Loucy (cell line): ENCODE measurements around the gene SLC24A2.

Source experiments
- H2AFZ ChIP-seq: fragments of 200-600 bp; sonication (generic); 2 replicates; pipeline ENCODE4 v1.6.0; 2016; ENCODE audit warnings: antibody characterized with exemption, mild to moderate bottlenecking, low read length, moderate library complexity
- H3F3A ChIP-seq: fragments of 200-600 bp; 2 replicates; pipeline ENCODE4 v1.6.0; 2016; ENCODE audit warnings: antibody characterized with exemption, low read depth, mild to moderate bottlenecking
- H3K27me3 ChIP-seq: fragments of 200-600 bp; sonication (generic); 2 replicates; pipeline ENCODE4 v1.6.1; 2014; ENCODE audit warnings: low read length, mild to moderate bottlenecking; ENCODE audit not compliant: insufficient read depth, poor library complexity, severe bottlenecking
- H3K36me3 ChIP-seq: fragments of 200-600 bp; sonication (generic); 2 replicates; pipeline ENCODE4 v1.6.1; 2016; ENCODE audit warnings: low read length; ENCODE audit not compliant: insufficient read depth
- H3K4me1 ChIP-seq: fragments of 200-600 bp; sonication (generic); 2 replicates; pipeline ENCODE4 v1.5.1; 2014; ENCODE audit warnings: low read length, mild to moderate bottlenecking; ENCODE audit not compliant: insufficient read depth, poor library complexity, severe bottlenecking
- H3K4me2 ChIP-seq: fragments of 200-600 bp; sonication (generic); 2 replicates; pipeline ENCODE4 v1.6.0; 2014; ENCODE audit warnings: antibody characterized with exemption, low read length, low read depth, mild to moderate bottlenecking; ENCODE audit not compliant: poor library complexity, severe bottlenecking
- H3K4me3 ChIP-seq: fragments of 200-600 bp; sonication (generic); 2 replicates; pipeline ENCODE4 v1.5.1; 2014; ENCODE audit warnings: low read length, mild to moderate bottlenecking, mixed read lengths; ENCODE audit not compliant: poor library complexity, severe bottlenecking
- H3K79me2 ChIP-seq: fragments of 200-600 bp; sonication (generic); 2 replicates; pipeline ENCODE4 v1.6.1; 2014; ENCODE audit warnings: low read length; ENCODE audit not compliant: insufficient read depth
- H3K9ac ChIP-seq: fragments of 200-600 bp; sonication (generic); 2 replicates; pipeline ENCODE4 v1.6.0; 2014; ENCODE audit warnings: mild to moderate bottlenecking, low read depth, low read length, moderate library complexity; ENCODE audit not compliant: poor library complexity, severe bottlenecking
- H3K9me2 ChIP-seq: fragments of 200-600 bp; sonication (generic); replicated peaks from 2 replicates; pipeline ENCODE4 v1.6.1; 2016; ENCODE audit warnings: low read depth, low read length, mixed read lengths
- H3K9me3 ChIP-seq: fragments of 200-600 bp; sonication (generic); 2 replicates; pipeline ENCODE4 v1.6.1; 2014; ENCODE audit warnings: mild to moderate bottlenecking, antibody characterized with exemption, low read length, low read depth; ENCODE audit not compliant: insufficient read depth
- H4K20me1 ChIP-seq: fragments of 200-600 bp; sonication (generic); 2 replicates; pipeline ENCODE4 v1.6.0; 2014; ENCODE audit warnings: antibody characterized with exemption, low read length, mild to moderate bottlenecking; ENCODE audit not compliant: insufficient read depth, poor library complexity, severe bottlenecking
- EZH2phosphoT487 ChIP-seq: fragments of 200-600 bp; IDR thresholded peaks from 2 replicates; pipeline ENCODE4 v1.6.1; 2018; ENCODE audit warnings: antibody characterized with exemption, mild to moderate bottlenecking, moderate library complexity, borderline replicate concordance
- TF ChIP-seq, protein P1 (sequence below): fragments of 200-600 bp; sonication (generic); conservative IDR thresholded peaks from 2 replicates; pipeline ENCODE4 v1.5.1; 2014; ENCODE audit warnings: mild to moderate bottlenecking, antibody characterized with exemption, low read length

SLC24A2 gene

DNA sequence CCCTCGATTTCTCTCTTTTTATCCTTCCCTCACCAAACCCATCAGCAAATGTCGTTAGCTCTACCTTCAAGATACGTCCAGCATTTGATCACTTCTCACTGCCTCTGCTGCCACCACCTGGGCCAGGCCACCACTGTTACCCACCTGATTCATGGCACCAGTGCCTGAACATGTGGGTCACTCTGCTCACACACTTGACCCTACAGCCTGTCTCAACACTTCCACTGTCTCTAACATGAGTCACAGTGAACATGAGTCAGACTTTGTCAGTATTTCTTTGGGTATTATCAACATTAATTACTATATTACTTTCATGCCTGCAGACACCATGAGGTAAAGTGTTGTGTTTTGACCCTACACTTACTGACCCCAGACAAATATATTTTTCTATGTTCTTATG, 19.6 kb downstream of the SLC24A2 start:
- no peak overlapping the region for H3K4me3 ChIP-seq
- H3K9me2 ChIP-seq: no peaks in the 10 kb centered on the region
- no peaks in the 10 kb centered on the region for H3F3A ChIP-seq
- H3K27me3 ChIP-seq: no peaks in the 10 kb centered on the region
- H3K4me2 ChIP-seq: no peak overlapping the region
- no peak overlapping the region for H3K9ac ChIP-seq
- no peaks in the 10 kb centered on the region for H3K36me3 ChIP-seq
- no peaks in the 10 kb centered on the region for H3K9me3 ChIP-seq
- no peak for TF ChIP-seq EZH2phosphoT487
- TF ChIP-seq, protein P1, sequence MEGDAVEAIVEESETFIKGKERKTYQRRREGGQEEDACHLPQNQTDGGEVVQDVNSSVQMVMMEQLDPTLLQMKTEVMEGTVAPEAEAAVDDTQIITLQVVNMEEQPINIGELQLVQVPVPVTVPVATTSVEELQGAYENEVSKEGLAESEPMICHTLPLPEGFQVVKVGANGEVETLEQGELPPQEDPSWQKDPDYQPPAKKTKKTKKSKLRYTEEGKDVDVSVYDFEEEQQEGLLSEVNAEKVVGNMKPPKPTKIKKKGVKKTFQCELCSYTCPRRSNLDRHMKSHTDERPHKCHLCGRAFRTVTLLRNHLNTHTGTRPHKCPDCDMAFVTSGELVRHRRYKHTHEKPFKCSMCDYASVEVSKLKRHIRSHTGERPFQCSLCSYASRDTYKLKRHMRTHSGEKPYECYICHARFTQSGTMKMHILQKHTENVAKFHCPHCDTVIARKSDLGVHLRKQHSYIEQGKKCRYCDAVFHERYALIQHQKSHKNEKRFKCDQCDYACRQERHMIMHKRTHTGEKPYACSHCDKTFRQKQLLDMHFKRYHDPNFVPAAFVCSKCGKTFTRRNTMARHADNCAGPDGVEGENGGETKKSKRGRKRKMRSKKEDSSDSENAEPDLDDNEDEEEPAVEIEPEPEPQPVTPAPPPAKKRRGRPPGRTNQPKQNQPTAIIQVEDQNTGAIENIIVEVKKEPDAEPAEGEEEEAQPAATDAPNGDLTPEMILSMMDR: no peak
- no peaks in the 10 kb centered on the region for H4K20me1 ChIP-seq
- H3K79me2 ChIP-seq: no peaks in the 10 kb centered on the region
- H2AFZ ChIP-seq: no peak overlapping the region
- H3K4me1 ChIP-seq: no peaks in the 10 kb centered on the region

DNA sequence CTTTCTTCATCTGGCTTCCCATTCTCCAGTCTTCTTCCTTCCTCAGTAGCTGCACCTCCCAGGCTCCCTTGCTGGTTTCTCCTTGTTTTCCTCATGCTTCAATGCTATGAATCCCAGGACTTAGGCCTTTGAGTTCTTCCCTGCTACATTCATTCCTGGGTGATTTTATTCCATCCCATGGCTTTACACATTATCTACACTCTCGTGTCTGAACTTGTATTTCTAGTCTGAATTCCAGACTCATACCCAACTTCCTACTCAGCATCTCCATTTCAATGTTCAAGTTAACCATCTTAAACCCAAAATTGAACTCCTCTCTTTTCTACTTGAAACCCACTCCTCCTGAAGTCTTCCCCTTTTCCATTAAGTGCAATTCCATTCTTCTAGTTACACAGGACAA, 20.0 kb downstream of the SLC24A2 start:
- Histone ChIP-seq H3K9me3 (no peaks in the 10 kb centered on the region), H4K20me1 (no peaks in the 10 kb centered on the region), H3K36me3 (no peaks in the 10 kb centered on the region), H3K79me2 (no peaks in the 10 kb centered on the region), H3K4me3 (no peak overlapping the region), H3K9me2 (no peaks in the 10 kb centered on the region), H3K27me3 (no peaks in the 10 kb centered on the region), H3K4me2 (no peak overlapping the region), H3K9ac (no peak overlapping the region), H2AFZ (no peak overlapping the region), H3K4me1 (no peaks in the 10 kb centered on the region), H3F3A (no peaks in the 10 kb centered on the region)
- no peak for TF ChIP-seq EZH2phosphoT487
- TF ChIP-seq, protein P1: no peak

DNA sequence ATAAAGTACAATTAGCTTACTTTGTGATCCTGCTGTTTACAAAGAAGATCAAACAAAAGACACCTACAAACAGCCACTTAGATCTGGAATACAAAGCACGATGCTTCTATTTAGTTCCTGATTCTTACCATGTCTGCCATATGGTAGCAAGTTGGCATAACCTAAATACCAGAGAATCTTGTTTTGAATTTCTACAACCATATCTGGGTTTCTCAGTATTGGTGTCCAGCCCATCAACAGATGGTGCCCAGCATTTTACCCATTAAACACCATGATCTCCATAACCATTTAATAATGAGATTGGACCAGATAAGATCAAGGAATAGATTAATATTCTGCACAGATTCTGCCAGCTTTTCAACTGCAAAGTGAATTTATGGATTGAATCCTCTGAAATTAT, 29.8 kb downstream of the SLC24A2 start:
- Histone ChIP-seq H3K79me2 (no peaks in the 10 kb centered on the region), H3K27me3 (no peaks in the 10 kb centered on the region), H3K4me1 (no peaks in the 10 kb centered on the region), H3F3A (no peaks in the 10 kb centered on the region), H3K9me3 (no peaks in the 10 kb centered on the region), H3K9me2 (no peaks in the 10 kb centered on the region), H4K20me1 (no peaks in the 10 kb centered on the region), H2AFZ (no peak overlapping the region), H3K9ac (no peak overlapping the region), H3K4me2 (no peak overlapping the region), H3K4me3 (no peak overlapping the region), H3K36me3 (no peaks in the 10 kb centered on the region)
- TF ChIP-seq EZH2phosphoT487: no peak
- TF ChIP-seq, protein P1: no peak
